Pancreas (tissue), 10 donors: ENCODE measurements around the gene CD3G. TPM values are rescaled to one million over a fixed set of nuclear protein-coding genes. Genes with fewer than 3 reads are reported as not detected.

Experiments
- ATAC-seq, 4 donors: fragments of 200-7000 bp; cut with Tn5 transposase; one replicate each; pipeline versions ENCODE4 v1.8.0 to v1.9.1; 2020; ENCODE audit warnings: mild to moderate bottlenecking in 4 of 4, moderate library complexity in 4 of 4
- DNase-seq, 6 donors: peaks; one replicate each; pipeline ENCODE4 v3.0.0-alpha.2; 2020
- FAIRE-seq: peaks from 2 replicates; lab custom pipeline; 2012; peaks lifted over from hg19 to GRCh38; lab: Jason Lieb, UNC
- H3K27ac ChIP-seq, 4 donors: fragments of 200-600 bp; sonication (generic); 1 replicate in 3 of 4; 2 replicates in 1 of 4; pipeline versions ENCODE4 v1.5.0 to v1.8.0; 2020
- H3K27me3 ChIP-seq, 4 donors: fragments of 200-600 bp; one replicate each; pipeline ENCODE4 v1.8.0; 2021
- H3K36me3 ChIP-seq, 3 donors: fragments of 200-600 bp; sonication (generic) in 1 of 3; one replicate each; pipeline versions ENCODE4 v1.5.0 to v1.8.0; 2020 to 2021
- H3K4me1 ChIP-seq, 3 donors: fragments of 200-600 bp; one replicate each; pipeline ENCODE4 v1.8.0; 2021
- H3K4me3 ChIP-seq, 4 donors: fragments of 200-600 bp; sonication (generic) in 2 of 4; one replicate each; pipeline versions ENCODE4 v1.5.0 to v1.8.0; 2020 to 2021
- H3K9me3 ChIP-seq, 4 donors: fragments of 200-600 bp; one replicate each; pipeline ENCODE4 v1.8.0; 2021
- WGBS, 2 donors: extraction: QIAGEN DNeasy Blood & Tissue Kit; methylation state at CpG; one replicate each; pipeline ENCODE4 v1.1.7; 2013; 5-methylcytosine and 5-hydroxymethylcytosine counted together
- intact Hi-C, 3 donors: fragments of 100-400 bp; cut with DNase I; formaldehyde crosslinking; loops; one replicate each; pipeline versions ENCODE4 v1.11.1 to v1.14.2; 2022
- polyA plus RNA-seq, 2 donors: library from polyadenylated mRNA; stranded (reverse); fragments of 200-250 nt; gene quantifications; one replicate each; pipeline ENCODE4 v1.2.3, GENCODE V29; 2013
- total RNA-seq, 6 donors: library from RNA; stranded (reverse); fragmentation: NEBNext Ultra II Directional in 4 of 6; extraction: Animal tissue kit (Norgen Biotek cat#: 25700) in 4 of 6; gene quantifications; one replicate each; pipeline versions ENCODE4 v1.2.1 to v1.2.4, GENCODE V29; 2021 to 2023
- TF ChIP-seq, protein P1 (sequence below), 4 donors: fragments of 200-600 bp; sonication (generic) in 3 of 4; IDR thresholded peaks; one replicate each; pipeline versions ENCODE4 v1.5.0 to v1.8.0; 2021; ENCODE audit warnings: antibody characterized with exemption in 4 of 4
- donor health status: healthy with polysubstance abuse.
- donor health status: DM: no; HTN: no; CAD: no; lungs with moderate emphysema.
- donor health status: DM: no; HTN: no; CAD: no.
- donor health status: control.
- donor health status: control.
- donor health status: Bipolar disorder and iron deficiency.
- donor health status: DM: yes; HTN: yes; CAD: no.
- donor health status: DM: no; HTN: no; CAD: no.
- donor health status: DM: no; HTN: no; CAD: no.
- donor health status: DM: yes; HTN: yes; CAD: no.

CD3G gene
- total and polyA plus RNA-seq, 8 donors: 0.04 to 0.92 (median 0.50) TPM; not detected in 1

DNA sequence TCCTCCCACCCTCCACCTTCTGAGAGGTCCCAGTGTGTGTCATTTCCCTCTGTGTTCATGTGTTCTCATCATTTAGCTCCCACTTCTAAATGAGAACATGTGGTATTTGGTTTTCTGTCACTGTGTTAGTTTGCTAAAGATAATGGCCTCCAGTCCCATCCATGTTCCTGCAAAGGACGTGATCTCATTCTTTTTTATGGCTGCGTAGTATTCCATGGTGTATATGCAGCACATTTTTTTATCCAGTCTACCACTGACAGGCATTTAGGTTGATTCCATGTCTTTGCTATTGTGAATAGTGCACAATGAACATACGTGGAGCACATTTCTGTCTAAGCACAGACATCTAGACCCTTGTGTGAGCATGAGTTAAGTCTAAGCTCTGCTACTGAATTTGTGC is 33.9 kb upstream of the CD3G start:
- H3K9me3 ChIP-seq: no peaks in the 10 kb centered on the region
- ATAC-seq: no peak
- H3K4me3 ChIP-seq: no peak overlapping the region
- no peaks in the 10 kb centered on the region for H3K36me3 ChIP-seq
- DNase-seq: no peak
- no peak for FAIRE-seq
- intact Hi-C loops: no loop called here
- WGBS, 2 donors: 78 to 88% methylated on average over 3 of the region's 3 CpGs
- TF ChIP-seq, protein P1, sequence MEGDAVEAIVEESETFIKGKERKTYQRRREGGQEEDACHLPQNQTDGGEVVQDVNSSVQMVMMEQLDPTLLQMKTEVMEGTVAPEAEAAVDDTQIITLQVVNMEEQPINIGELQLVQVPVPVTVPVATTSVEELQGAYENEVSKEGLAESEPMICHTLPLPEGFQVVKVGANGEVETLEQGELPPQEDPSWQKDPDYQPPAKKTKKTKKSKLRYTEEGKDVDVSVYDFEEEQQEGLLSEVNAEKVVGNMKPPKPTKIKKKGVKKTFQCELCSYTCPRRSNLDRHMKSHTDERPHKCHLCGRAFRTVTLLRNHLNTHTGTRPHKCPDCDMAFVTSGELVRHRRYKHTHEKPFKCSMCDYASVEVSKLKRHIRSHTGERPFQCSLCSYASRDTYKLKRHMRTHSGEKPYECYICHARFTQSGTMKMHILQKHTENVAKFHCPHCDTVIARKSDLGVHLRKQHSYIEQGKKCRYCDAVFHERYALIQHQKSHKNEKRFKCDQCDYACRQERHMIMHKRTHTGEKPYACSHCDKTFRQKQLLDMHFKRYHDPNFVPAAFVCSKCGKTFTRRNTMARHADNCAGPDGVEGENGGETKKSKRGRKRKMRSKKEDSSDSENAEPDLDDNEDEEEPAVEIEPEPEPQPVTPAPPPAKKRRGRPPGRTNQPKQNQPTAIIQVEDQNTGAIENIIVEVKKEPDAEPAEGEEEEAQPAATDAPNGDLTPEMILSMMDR (IDR thresholded peaks at IDR 0.05): no peak
- H3K27me3 ChIP-seq: peaks cover 0 to 7% (median 0%) of the 10 kb centered on the region in 4 donors
- H3K4me1 ChIP-seq: peaks cover 0 to 4% (median 1%) of the 10 kb centered on the region in 3 donors
- H3K27ac ChIP-seq: no peak overlapping the region

DNA sequence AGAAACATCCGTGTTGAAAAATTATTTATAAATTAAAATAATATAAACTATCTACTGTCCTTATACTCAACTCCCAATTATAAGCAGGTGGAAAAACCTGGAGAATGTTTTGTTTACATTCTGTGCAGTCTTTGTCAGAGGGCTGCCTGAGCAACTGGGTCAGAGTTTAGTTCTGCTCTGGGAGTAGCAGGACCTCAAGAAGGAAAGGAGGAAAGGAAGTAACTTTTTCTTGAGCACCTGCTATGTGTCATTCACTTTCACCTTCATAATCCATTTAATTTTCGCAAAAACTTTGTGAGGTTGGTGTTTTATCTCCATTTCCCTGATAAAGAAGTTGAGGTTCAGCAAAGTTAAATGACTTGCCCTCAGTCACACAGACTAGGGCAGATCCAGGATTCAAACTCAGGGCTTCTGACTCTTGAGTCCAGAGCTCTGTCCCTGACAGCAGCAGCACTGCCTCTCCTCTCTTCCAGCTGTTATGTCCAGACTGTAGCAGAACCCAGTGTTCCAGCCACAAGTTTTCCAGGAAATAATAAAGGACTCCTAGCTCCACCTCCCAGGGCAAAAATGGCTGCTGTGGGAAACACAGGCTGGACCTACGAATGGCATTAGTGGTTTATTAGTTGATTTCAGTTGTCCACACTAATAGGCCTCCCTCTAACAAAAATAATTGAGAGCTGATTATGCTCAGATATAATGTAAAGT is 33.2 kb upstream of the CD3G start:
- DNase-seq (no peak), ATAC-seq (peak in 1 of 4 donors; percentile 24), FAIRE-seq (no peak)
- Histone ChIP-seq H3K36me3 (no peaks in the 10 kb centered on the region), H3K27me3 (peaks cover 0 to 7% (median 0%) of the 10 kb centered on the region in 4 donors), H3K9me3 (no peaks in the 10 kb centered on the region), H3K27ac (no peak overlapping the region), H3K4me1 (peaks cover 0 to 7% (median 4%) of the 10 kb centered on the region in 3 donors), H3K4me3 (no peak overlapping the region)
- intact Hi-C loops: no loop called here
- TF ChIP-seq, protein P1 (IDR thresholded peaks at IDR 0.05): no peak
- 54 to 68% methylated on average over 3 of the region's 3 CpGs for WGBS, 2 donors

GRCh38 chr11:118311518-118311917 is 32.6 kb upstream of the CD3G start:
- H3K9me3 ChIP-seq: no peaks in the 10 kb centered on the region
- H3K36me3 ChIP-seq: no peaks in the 10 kb centered on the region
- H3K4me3 ChIP-seq: no peak overlapping the region
- intact Hi-C loops: no loop called here
- ATAC-seq: no peak
- DNase-seq: no peak
- peaks cover 0 to 7% (median 0%) of the 10 kb centered on the region in 4 donors for H3K27me3 ChIP-seq
- 64 to 65% methylated on average over 4 of the region's 4 CpGs for WGBS, 2 donors
- H3K27ac ChIP-seq: no peak overlapping the region
- FAIRE-seq: no peak
- TF ChIP-seq, protein P1 (IDR thresholded peaks at IDR 0.05): no peak
- H3K4me1 ChIP-seq: peaks cover 0 to 11% (median 4%) of the 10 kb centered on the region in 3 donors

GRCh38 chr11:118312328-118312727 is 31.8 kb upstream of the CD3G start:
- H3K4me3 ChIP-seq: no peak overlapping the region
- H3K4me1 ChIP-seq: peaks cover 0 to 11% (median 4%) of the 10 kb centered on the region in 3 donors
- no peak for DNase-seq
- intact Hi-C loops: no loop called here
- no peak for ATAC-seq
- TF ChIP-seq, protein P1 (IDR thresholded peaks at IDR 0.05): no peak
- H3K36me3 ChIP-seq: no peaks in the 10 kb centered on the region
- no peaks in the 10 kb centered on the region for H3K9me3 ChIP-seq
- FAIRE-seq: no peak
- H3K27me3 ChIP-seq: peaks cover 0 to 7% (median 0%) of the 10 kb centered on the region in 4 donors
- no peak overlapping the region for H3K27ac ChIP-seq
- 86 to 91% methylated on average over 2 of the region's 2 CpGs for WGBS, 2 donors

DNA sequence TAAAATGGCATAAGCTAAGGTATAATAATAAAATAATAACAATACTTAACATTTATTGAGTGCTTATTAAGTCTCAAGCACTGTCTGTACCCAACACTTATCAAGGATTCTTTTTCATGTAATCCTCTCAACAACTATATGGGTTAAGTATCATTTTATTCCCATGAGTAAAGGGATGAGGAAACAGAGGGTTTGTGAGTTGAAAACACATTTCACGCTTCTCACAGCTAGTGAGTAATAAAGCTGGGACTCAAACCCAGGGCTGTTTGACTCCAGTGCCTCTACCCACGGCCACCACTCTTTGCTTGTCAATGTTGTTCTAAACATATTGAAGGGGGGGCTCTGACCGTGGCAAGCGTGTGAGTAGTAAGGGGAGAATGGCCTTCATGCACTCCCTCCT is 30.9 kb upstream of the CD3G start:
- Histone ChIP-seq H3K36me3 (no peaks in the 10 kb centered on the region), H3K27ac (no peak overlapping the region), H3K4me1 (peaks cover 0 to 11% (median 4%) of the 10 kb centered on the region in 3 donors), H3K27me3 (peaks cover 0 to 7% (median 0%) of the 10 kb centered on the region in 4 donors), H3K9me3 (no peaks in the 10 kb centered on the region), H3K4me3 (no peak overlapping the region)
- FAIRE-seq (no peak), ATAC-seq (no peak), DNase-seq (no peak)
- intact Hi-C loops: no loop called here
- TF ChIP-seq, protein P1 (IDR thresholded peaks at IDR 0.05): no peak
- 45 to 60% methylated on average over 4 of the region's 4 CpGs for WGBS, 2 donors
